GM19240 (cell line): ENCODE measurements around the gene CD14.
"Not testable (repeated sequence)": the region's sequence is repeated elsewhere in the genome, so short reads cannot be mapped to it uniquely, and the experiment has no call there.

Source experiments
- DNase-seq: peaks from one replicate; pipeline ENCODE4 v3.0.0; 2011; ENCODE audit warnings: low spot score; ENCODE audit not compliant: insufficient read length

Gene CD14

GRCh38 chr5:140596321-140596741 is 36.6 kb downstream of the CD14 start:
- DNase-seq = no peak

- DNase-seq = no peak
These were observed 37.3 kb downstream of the CD14 start for GRCh38 chr5:140595538-140596300.

- DNase-seq = no peak
These were observed 38.8 kb downstream of the CD14 start for GRCh38 chr5:140594169-140594568.

GRCh38 chr5:140593070-140593469 is 39.9 kb downstream of the CD14 start:
- not testable (repeated sequence) for DNase-seq

GRCh38 chr5:140591747-140592372 is 41.1 kb downstream of the CD14 start:
- DNase-seq = no peak

GRCh38 chr5:140590861-140591260 is 42.1 kb downstream of the CD14 start:
- no peak for DNase-seq

- DNase-seq = no peak
These were observed 44.5 kb downstream of the CD14 start for GRCh38 chr5:140588311-140589070.

GRCh38 chr5:140587495-140587894 is 45.5 kb downstream of the CD14 start:
- no peak for DNase-seq
